Colon (tissue), 2 donors: Measurements from ENCODE around the gene WSCD2.

Source experiments
- FAIRE-seq: peaks from 2 replicates; lab custom pipeline; 2012; peaks lifted over from hg19 to GRCh38; lab: Jason Lieb, UNC
- donor health status: control.
- donor health status: control.

Gene WSCD2

GRCh38 chr12:108109504-108109903, 19.6 kb upstream of the WSCD2 start:
- no peak for FAIRE-seq

- no peak for FAIRE-seq
These were observed 19.1 kb upstream of the WSCD2 start for GRCh38 chr12:108109954-108110353.

- FAIRE-seq, result no peak
These were observed 18.2 kb upstream of the WSCD2 start for GRCh38 chr12:108110844-108111243.

GRCh38 chr12:108112832-108113556, 16.1 kb upstream of the WSCD2 start:
- FAIRE-seq, result no peak

- no peak for FAIRE-seq
These were observed 13.7 kb upstream of the WSCD2 start for GRCh38 chr12:108115123-108116121.

- FAIRE-seq, result no peak
These were observed 12.8 kb upstream of the WSCD2 start for GRCh38 chr12:108116254-108116653.

GRCh38 chr12:108116699-108117098, 12.4 kb upstream of the WSCD2 start:
- FAIRE-seq, result no peak

GRCh38 chr12:108117163-108117849, 11.8 kb upstream of the WSCD2 start:
- FAIRE-seq, result no peak

GRCh38 chr12:108117902-108118301, 11.2 kb upstream of the WSCD2 start:
- no peak for FAIRE-seq

GRCh38 chr12:108119126-108119973, 9.7 kb upstream of the WSCD2 start:
- no peak for FAIRE-seq

- no peak for FAIRE-seq
These were observed 8.9 kb upstream of the WSCD2 start for GRCh38 chr12:108119974-108120862.

- FAIRE-seq, result no peak
These were observed 8.3 kb upstream of the WSCD2 start for GRCh38 chr12:108120863-108121165.

- FAIRE-seq, result no peak
These were observed 7.8 kb upstream of the WSCD2 start for GRCh38 chr12:108121320-108121719.

- FAIRE-seq, result no peak
These were observed 7.2 kb upstream of the WSCD2 start for GRCh38 chr12:108121728-108122471.

GRCh38 chr12:108122644-108123043, 6.4 kb upstream of the WSCD2 start:
- FAIRE-seq, result no peak

- FAIRE-seq, result no peak
These were observed 5.7 kb upstream of the WSCD2 start for GRCh38 chr12:108123402-108123801.

GRCh38 chr12:108125073-108125472, 4.0 kb upstream of the WSCD2 start:
- FAIRE-seq, result no peak

- no peak for FAIRE-seq
These were observed 2.9 kb upstream of the WSCD2 start for GRCh38 chr12:108126212-108126611.

GRCh38 chr12:108126990-108127501, 2.0 kb upstream of the WSCD2 start:
- no peak for FAIRE-seq

- no peak for FAIRE-seq
These were observed 1.4 kb upstream of the WSCD2 start for GRCh38 chr12:108127654-108128053.
